Astrocyte (in vitro differentiated cells and primary cell): ENCODE results near the gene AIPL1.

ENCODE experiments used
- CTCF ChIP-seq: IDR thresholded peaks from 2 replicates; pipeline ENCODE4 v1.5.1; 2011; ENCODE audit warnings: low read depth, mild to moderate bottlenecking, inconsistent platforms, low read length, moderate library complexity; ENCODE audit not compliant: insufficient read depth
- EZH2 ChIP-seq: IDR thresholded peaks from 2 replicates; pipeline ENCODE4 v1.6.1; 2012; ENCODE audit warnings: mild to moderate bottlenecking, low read length, inconsistent platforms; ENCODE audit not compliant: insufficient read depth

GRCh38 chr17:6470146-6470718, 35.3 kb upstream of the AIPL1 start:
- TF ChIP-seq EZH2 (no peak), CTCF (no peak)
